Measurements from ENCODE around the gene MACROD2.

- TF ChIP-seq CTCF (IDR thresholded peaks at IDR 0.05) = no peak
- TF ChIP-seq POLR2A (IDR thresholded peaks at IDR 0.05) = no peak
Observed at GRCh38 chr20:14764511-14765369, 769.4 kb downstream of the MACROD2 start.
